Fibroblast of pulmonary artery (primary cell): ENCODE data around the gene TCF7L2.

ENCODE experiments used
- DNase-seq: peaks from one replicate; pipeline ENCODE4 v3.0.0-alpha.2; 2010; ENCODE audit warnings: low read depth
- H3K4me3 ChIP-seq: replicated peaks from 2 replicates; pipeline ENCODE4 v1.5.1; 2011; ENCODE audit warnings: low read depth, mild to moderate bottlenecking, control low read depth, low read length, moderate library complexity
- TF ChIP-seq, protein P1 (sequence below): IDR thresholded peaks from 2 replicates; pipeline ENCODE4 v1.5.1; 2011; ENCODE audit warnings: mild to moderate bottlenecking, control low read depth, low read length, inconsistent platforms; ENCODE audit errors: missing control alignments

Gene TCF7L2

DNA sequence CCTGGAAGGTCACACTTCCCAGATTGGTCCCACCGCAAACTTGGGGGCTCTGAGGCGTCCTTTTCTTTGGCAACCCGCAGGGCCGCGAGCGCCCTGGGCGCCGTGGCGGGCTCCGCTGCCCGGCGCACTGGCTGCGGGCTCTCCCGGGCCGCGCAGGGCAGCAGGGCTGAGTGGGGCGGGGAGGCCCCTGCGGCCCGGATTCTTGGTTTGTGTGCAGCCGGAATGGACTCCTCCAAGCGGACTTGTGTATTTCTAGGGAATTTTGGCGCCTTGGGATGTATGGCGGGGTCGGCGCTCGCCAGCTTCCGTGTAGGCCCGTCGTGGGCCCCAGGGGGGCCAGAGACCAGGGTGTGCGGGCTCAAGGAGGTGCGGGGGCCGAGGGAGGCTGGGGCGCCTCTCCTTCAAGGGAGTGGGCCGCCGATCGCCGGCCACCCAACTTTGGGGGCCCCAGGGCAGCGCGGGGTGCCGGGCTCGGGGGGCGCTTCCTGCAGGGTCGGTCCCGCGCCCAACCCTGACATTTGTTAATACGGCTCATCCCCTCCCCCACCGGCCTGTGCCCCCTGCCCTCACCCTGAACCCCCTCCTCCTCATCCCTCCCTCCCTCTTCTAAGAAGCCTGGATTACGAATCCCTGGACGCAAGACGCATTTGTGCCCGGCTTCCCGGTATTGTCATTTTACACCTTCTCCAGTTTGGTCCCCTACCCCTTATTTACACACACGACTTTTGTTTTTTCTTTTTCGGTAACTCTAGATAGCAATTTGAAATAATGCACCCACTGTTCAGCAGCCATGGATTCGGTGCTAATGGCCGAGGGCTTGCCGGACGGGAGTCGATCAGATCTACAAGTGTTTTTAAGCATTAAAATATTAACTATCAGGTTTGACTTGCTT lies 2.5 kb downstream of the TCF7L2 start:
- TF ChIP-seq, protein P1, sequence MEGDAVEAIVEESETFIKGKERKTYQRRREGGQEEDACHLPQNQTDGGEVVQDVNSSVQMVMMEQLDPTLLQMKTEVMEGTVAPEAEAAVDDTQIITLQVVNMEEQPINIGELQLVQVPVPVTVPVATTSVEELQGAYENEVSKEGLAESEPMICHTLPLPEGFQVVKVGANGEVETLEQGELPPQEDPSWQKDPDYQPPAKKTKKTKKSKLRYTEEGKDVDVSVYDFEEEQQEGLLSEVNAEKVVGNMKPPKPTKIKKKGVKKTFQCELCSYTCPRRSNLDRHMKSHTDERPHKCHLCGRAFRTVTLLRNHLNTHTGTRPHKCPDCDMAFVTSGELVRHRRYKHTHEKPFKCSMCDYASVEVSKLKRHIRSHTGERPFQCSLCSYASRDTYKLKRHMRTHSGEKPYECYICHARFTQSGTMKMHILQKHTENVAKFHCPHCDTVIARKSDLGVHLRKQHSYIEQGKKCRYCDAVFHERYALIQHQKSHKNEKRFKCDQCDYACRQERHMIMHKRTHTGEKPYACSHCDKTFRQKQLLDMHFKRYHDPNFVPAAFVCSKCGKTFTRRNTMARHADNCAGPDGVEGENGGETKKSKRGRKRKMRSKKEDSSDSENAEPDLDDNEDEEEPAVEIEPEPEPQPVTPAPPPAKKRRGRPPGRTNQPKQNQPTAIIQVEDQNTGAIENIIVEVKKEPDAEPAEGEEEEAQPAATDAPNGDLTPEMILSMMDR: no peak
- peak overlapping the region; percentile 93 for H3K4me3 ChIP-seq
- peak; percentile 38 for DNase-seq

DNA sequence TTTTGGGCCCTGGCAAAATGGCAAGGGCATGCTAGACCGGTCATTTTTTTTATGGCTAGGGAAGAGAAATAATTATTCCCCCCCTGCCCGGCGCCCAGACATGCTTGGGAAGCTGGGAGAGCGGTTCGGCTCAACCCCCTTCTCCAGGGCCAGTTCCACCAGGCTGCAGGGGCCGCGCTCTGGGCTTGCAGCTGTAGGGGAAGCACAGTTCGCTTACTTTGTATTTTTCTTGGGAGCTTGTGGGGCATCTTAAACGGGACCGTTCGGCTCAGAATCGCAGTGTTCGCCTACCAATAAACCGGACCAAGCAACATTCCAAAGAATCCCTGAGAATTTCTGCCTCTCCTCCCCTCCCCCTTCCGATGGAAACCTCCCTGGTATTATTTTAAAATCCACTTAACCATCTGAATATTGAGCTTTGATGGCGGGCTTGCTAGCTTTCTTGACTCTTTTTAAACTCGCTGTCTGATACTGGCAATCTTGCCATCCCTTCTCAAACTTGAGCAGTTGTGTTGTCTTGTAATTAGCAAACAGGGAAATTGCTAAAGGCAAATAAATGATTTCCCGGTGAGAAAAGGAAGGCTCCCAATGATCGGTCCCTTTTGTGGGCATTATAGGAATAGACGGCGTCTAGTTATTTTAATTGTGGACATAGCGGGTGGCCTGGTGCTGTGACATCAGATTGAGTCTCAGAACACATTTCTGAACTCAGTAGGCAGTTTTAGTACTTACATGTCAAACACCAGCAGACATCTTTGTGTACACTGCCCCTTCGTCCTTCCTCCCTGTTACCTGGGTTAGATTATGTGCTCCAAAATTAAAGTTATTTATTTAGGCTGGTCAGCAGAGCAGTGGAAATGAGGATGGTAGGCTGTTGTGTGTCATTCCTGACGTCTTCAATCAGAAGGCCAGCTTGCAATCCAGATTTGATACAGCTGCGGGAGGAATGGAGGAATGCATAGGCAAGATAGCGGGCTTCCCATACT lies 3.4 kb downstream of the TCF7L2 start:
- TF ChIP-seq, protein P1: no peak
- peak; percentile 66 for DNase-seq
- peak overlapping the region; percentile 93 for H3K4me3 ChIP-seq

DNA sequence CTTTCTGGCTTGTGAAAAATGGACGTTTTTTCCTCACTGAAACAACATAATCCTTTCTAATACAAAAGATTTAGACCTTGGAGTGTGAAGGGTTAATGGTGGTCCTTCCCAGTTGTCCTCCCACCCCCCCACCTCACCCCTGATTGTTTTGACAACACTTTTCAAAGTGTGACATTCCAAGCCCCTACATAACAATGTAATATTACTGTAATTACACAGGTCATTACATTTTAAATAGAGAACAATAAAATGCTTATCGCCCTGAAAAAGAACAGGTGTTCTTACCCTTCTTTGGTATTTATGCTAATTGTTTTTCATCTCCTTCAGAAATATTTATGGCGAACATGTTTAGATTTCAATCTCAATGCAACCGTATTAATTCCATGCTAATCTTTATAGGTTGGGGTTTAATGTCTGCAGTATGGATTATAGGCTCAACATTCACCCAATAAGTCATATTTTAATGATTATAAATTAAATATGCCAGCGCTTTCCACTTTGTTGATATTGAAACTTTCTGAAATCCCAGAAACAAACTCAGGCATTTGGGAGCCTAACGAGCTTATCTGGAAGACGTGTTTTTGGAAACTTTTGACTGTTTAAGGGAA lies 5.0 kb downstream of the TCF7L2 start:
- TF ChIP-seq, protein P1: no peak
- peak overlapping the region; percentile 93 for H3K4me3 ChIP-seq
- no peak for DNase-seq

DNA sequence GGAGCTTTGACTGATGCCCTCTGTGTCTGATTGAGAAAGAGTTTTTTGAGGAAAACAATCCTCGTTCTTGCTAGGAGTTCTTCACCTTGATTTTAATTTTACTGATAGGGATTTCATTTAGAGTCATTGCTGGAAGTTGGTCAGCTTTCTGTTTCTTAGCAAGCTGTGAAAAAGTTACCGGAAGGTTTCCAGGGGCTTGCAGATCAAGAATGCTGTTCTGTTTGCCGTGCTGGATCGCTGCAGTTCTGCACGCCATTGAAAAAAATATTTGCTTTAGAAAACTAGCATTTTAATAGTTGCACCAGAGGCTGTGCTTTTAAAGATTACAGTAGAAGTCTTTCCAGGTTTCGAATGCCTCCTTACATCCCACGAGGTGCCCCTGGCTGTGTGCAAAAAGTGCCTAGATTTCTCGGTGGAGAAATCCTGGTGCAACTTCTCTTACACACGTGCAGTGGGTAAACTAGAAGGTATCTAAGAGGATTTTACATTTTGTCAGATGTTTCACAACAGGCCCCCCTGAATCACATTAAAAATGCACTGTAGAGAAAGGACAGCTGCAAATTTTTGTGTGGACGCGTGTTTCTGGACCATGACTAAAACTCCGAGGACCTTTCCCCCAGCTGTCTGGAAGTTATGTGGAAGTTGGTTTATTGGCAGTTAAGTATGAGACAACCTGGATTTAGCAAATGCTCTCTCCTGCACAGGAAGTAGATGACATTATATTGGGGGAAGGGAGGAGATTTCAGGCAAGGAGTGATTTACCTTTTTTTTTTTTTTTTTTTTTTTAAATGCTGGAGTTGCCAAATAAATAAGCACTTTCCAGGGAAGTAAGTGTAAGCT lies 5.8 kb downstream of the TCF7L2 start:
- peak overlapping the region; percentile 93 for H3K4me3 ChIP-seq
- DNase-seq: peak; percentile 70
- TF ChIP-seq, protein P1: no peak

DNA sequence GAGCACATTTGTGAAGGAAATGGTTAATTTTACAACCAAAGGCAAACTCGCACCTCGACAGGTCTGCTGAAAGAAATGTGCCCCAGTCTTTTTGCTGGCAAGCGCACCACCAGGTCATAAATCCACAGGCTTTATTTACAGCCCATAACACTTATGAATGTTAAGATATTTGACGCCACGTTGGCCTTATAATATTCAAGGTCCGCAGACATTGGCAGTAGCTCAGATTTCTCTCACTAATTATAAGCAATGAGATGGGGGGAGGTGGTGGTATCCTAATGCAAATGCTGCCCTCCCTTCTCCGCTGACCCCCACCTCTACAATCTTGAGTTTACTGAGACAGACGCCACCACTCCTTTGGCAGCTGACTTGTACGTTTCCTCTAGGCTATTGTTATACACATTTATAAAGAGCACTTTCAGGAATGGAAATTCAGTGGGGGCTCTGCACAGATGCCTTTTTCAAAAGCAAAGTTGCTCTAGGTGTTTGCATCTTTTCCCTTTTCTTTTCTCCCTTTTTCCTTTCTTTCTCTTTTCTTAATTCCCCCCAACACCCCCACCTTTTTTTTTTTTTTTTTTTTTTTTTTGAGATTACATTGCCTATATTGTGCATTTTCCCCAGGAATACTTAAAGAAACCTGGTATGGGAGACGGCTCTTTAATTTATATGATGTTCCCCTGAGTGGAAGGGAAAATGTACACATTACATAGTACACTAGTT lies 6.7 kb downstream of the TCF7L2 start:
- DNase-seq: no peak
- TF ChIP-seq, protein P1: no peak
- H3K4me3 ChIP-seq: no peak overlapping the region
